ENCODE data around the gene SPOCK1.

SPOCK1 gene

DNA sequence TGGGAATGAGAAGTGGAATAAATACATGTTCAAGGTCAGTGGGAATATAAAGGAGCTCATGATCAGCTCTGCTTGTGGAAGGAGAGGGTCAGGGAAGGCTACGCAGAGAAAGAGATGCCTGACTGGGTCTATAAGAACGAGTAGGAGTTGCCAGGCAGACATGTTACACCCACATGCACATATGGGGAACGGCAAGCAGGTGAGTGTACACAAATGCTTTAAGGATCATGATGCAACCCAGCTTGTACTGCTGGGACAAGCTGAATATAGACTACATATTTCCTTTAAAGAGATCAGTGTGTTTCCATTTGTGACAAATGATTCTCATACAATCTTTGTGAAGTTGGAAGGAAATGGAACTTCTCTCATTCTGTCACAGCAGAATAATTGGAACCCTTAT lies 141.7 kb downstream of the SPOCK1 start:
- ATAC-seq, result no peak
- no peak for DNase-seq

DNA sequence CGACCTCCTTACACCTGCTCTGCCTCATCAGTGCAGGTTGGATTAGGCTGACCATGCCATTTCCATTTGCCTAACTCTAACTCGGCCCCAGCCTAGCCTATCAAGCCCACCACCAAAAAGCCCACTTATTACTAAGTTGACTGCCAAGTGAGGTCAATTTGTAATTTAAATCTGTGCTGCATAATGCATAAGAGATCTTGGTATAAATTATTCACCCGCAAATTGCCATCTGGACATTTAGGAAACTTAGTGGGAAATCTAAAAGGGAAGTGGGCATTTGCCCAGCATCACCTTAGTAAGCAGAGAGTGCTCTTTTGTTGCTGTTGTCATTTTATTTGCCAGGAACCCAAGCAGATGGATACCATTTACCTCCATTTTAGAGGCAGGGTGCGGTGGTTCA lies 143.0 kb downstream of the SPOCK1 start:
- DNase-seq (no peak), ATAC-seq (no peak)

DNA sequence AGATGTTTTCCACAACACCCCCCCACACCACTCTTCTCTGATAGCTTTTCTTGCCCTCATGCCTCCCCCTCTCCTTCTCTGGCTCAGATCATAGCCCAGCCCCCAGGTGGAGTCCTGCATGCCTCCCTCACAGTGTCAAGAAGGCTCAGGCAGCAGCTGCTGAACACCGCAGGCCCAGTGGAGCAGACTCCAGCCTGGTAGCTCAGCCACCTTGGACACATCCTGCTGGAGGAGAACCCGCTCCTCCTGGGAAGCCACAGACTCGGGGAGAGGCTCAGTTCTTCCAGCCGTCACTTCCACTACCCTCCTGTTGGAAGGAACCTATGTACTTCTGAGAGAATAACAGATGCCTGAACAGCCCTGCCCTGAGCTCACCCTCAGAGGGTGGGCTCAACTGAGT lies 143.4 kb downstream of the SPOCK1 start:
- DNase-seq (no peak), ATAC-seq (no peak)

DNA sequence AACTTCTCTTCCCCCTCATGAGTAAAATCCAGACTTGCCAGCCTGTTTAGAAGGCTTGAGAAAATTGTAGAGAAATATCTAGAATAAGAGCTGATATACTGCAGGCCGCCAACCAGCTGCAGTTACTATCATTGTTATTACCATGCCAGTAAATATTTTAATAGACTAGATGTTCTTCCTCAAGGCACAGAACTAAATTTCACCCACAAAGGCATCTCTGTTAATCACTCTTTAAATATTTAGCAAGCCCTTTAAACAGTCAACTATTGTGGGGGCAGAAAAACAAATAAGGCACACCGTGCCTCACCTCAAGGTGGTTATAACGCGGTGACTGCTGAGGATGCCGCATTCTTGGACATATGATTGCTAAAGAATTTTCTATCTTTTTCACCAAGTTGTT lies 147.0 kb downstream of the SPOCK1 start:
- no peak for DNase-seq
- no peak for ATAC-seq

DNA sequence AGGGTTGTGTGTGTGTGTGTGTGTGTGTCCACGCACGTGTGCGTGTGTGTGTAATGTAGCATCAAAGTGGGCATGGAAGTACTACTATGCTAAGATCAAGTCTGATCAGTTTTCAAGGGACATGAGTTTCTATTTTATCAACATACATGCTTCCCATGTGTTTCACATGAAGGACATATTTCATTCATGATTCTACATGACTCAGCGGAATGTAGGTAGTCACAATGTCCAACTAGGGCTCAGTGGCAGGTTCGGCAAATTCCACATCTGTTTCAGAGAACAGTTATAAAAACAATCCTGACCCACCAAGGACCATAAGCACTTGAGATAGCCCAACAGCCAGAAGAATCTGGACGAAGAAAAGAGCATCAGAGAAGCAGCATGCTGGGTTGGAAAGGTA lies 148.3 kb downstream of the SPOCK1 start:
- no peak for ATAC-seq

DNA sequence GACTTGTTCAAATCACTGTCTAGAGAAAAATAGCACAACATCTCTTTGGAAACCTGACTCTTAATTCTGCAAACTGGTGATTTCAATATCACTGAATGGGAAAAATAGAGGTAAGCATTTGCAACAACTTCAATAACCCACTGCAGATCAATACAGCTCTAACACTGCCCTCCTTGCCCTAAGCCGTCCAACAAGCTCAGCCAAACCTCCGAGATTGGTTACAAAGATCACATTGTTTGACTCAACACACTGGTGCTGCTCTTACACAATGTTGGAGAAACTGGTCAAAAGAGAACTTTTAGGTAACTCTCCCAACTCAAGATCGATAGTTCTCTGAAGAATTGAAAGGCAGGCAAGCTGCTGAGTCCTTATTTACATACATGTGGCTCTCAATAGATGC lies 150.4 kb downstream of the SPOCK1 start:
- ATAC-seq (no peak), DNase-seq (no peak)

More for the DNA sequence above, 148.3 kb downstream of the SPOCK1 start:
- no peak for DNase-seq

DNA sequence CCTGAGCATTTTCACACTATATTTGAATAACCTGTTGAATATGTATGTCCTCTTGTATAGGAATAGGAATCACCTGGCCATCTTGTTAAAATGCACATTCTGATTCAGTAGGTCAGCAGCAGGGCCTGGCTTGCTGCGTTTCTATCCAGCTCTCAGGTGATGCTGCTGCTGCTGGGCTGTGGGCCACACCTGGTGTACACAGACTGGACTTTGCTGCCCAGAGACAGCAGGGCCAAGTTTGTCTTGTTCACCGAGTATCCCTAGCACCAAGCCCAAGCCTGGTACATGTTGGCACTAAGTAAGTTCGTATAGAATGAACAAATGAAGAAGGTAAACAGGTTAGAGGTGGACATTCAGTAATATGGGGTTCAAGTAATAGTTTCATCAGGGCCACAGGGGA lies 151.3 kb downstream of the SPOCK1 start:
- DNase-seq (no peak), ATAC-seq (no peak)

DNA sequence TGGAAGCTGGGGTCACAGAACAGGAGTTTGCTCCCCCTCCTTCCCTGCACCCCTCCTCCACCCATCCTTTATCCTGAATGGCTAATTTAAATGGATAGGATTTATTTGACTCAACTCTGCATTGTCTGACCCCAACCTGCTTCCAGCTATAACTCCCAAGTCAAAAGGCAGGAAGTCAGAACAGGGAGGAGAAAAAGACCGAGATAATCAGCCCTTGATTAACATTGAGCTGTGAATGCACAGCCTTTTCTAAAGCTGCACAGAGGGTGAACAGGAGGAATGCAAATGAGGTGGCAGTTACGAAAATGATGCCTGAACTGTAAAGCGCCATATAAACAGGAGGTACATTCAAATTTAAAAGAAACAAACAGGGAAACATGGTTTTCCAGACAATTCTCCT lies 152.8 kb downstream of the SPOCK1 start:
- no peak for DNase-seq
- no peak for ATAC-seq

DNA sequence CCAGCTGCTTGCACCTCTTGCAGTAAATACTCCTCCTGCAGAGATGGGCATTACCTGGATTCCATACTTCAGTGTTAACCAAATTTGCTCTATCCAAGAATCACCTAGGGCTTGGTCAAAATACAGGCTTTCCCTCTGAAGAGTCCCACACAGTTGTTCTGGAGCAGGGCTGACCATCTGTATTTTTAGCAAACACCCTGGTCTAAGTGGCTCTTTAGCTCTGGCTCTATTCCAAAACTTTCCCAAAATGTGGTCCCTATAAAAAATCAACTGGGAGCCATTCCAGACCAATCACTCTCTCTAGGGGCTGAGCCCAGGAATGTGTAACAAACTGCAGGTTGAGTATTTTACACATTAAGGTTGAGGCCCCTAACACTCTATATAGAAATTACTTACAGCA lies 153.7 kb downstream of the SPOCK1 start:
- ATAC-seq, result no peak
- DNase-seq, result no peak

DNA sequence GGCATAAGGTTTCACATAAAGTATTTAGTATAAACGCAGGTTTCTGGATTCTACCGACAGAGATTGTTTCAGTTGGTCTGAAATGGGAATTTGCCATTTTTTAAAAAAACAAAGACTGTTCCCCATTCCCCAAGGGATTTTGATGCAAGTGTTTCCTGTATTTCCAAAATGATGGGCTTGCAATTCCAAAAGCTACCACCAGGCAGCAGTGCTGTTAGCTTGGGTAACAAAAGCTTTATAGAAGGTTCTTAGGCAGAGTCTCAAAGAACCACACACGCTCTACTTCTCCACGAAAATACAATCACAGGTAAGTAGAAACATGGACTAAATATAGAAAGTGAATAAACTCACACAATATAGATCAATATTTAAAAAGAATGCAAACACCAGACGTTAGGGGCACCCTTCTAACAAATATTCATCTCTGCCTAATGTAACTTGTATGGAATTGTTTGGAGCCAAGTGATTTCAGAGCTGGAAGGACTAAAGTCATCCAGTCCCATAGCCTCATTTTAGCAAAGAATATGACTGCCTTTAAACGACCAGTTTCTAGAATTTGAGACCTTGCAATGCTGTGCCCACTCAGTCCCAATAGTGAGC lies 154.3 kb downstream of the SPOCK1 start:
- ATAC-seq (no peak), DNase-seq (peak; percentile 29)

DNA sequence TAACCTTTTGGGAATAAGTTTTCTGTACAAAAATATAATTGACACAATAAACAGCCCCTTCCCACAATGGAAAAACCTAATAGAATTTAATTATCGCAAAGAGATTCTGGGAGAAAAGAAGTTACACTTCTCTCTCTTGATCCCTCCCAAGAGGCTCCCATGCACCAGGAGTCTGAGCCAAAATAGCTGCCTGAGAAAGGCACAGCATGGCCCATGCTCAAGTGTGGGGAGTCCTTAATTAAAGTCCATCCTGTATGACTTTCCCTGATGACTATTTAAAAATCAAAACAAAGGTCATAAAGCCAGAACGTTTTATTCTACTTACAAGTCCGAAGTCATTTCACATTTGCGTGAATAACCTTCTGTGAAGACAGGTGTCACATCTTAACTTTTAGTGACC lies 155.1 kb downstream of the SPOCK1 start:
- DNase-seq (no peak), ATAC-seq (no peak)

DNA sequence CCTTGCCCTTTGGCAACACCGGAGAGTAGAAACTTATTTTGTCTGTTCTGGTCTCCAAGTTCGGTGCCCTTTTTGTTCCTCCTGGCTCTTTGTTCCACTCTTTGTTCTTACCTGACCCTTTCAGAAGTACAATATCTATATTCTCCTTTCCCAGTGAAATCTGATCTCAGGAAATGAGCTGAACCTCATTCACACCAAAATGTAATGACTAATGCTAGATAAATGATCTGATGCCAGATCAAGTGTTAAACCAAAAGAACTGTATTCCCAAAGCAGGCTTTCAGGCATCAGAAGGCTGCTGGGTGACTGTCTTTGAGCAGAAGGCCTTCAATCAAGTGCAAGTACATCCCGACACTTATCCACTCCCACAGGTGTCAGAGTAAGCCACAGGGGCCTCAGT lies 156.4 kb downstream of the SPOCK1 start:
- no peak for ATAC-seq
- no peak for DNase-seq

DNA sequence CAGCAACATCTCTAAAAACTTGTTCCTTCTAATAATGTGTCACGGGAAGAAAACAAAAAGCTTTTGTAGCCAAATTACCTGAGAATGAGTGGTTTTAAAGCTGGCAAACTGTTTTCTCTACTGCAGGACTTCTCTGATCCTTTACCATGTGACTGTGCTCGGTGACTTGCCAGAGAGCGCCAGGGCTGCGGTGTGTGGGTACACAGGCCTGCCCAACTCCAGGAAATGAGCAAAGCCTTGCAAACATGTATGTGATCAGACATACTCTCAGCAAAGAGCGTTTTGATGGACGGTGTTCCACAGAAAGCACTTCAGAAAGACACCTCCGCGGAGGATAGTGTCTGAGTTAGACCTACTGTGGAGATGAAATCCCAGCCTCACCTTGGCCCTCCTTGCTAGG lies 157.3 kb downstream of the SPOCK1 start:
- no peak for DNase-seq
- no peak for ATAC-seq

DNA sequence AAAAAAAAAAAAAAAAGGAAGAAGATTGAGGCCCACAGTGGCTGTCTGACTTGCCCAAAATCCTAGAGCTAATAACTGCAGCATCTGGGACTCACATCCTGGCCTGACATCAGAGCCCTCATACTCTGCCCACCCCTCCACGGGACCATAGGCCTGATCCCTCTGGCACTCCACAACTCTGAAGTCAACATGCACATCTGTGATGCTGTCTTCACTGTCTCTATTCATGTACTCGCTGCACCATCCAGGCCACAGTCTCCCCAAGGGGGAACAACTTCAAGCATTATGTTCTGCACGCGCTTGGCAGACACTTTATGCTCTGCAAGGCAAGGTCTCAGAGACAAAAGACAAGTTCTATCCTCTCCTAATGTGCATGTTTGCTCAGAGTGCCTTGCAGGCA lies 158.2 kb downstream of the SPOCK1 start:
- no peak for DNase-seq
- ATAC-seq, result no peak

DNA sequence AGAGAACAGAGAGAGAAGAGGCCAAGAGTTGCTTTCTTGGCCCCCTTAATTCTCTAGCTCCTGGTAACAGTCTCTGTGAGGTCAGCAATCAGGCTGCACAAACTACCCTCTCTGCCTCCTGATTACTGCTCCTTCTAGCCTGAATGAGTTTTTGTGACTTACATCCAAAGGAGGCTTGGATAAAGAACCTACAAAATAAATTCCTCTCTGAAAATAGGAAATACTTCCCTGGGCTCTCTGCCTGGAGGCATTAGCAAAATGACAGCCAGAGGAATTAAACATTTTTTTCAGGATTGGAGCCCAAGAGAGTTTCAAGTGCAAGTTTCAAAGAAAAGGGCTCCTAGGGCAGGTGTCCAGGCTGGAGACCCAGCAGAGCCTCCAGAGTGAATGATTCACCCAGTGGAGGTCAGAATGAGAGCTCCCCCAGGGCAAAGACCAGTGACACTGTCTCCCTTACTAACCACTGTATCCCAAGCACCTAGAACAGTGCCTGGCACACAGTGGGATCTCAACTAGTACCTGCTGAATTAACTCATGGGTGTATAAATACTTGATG lies 162.5 kb downstream of the SPOCK1 start:
- no peak for ATAC-seq
- DNase-seq, result no peak

DNA sequence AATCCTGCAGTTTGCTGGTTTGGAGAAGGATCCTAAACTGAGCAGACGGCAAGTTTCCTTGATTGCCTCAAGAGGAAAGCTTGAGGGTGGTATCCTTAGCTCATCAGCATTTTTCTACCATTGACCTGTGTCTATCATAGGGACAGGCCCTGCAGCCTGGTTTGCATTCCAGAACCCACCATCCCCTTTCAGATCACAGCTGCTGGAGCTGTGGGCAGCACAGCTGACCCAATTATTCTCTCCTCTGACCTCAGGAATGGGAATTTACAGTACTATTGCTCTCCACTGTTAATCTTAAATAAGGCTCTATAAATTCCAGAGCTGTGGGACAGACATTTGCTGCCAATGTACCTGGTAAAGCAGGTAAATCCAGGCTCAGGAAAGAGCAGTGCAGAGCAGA lies 163.0 kb downstream of the SPOCK1 start:
- ATAC-seq, result no peak
- no peak for DNase-seq

DNA sequence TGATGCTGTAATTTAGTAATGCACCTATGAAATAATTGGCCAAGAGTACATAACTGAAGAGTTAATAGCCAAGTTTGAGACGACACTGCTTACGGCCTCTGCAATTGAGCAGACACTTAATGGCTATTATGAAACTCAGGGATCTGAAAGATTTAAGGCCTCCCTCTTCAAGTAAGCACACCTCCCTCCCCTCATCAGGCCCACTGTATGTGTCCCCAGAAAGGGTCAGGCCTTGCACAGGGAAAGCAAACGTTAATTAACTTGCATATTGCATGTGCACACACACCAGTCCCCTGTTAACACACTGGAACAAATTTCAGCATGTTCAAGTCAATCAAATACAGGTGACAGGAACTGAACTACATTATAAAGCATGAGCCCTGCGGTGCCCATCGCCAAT lies 163.6 kb downstream of the SPOCK1 start:
- DNase-seq, result no peak
- ATAC-seq, result no peak

DNA sequence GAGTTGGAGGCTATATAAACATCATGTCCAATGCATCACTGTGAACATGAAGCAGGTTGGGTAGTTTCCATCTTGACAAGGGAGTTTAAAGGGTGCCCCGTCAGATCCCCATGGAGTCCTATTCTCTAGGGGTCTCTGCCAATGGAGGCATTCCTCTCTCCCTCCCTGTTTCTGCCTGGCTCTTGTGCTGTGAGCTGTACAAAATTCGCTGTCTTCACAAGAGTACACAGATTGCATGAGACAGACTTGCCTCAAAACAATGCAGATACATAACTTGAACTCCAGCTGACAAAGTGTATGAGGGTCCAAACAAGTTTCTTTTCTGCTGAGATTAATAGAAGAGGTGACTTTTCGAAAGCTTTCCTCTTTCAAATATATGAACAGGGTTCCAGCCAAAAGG lies 165.2 kb downstream of the SPOCK1 start:
- no peak for DNase-seq
- no peak for ATAC-seq

DNA sequence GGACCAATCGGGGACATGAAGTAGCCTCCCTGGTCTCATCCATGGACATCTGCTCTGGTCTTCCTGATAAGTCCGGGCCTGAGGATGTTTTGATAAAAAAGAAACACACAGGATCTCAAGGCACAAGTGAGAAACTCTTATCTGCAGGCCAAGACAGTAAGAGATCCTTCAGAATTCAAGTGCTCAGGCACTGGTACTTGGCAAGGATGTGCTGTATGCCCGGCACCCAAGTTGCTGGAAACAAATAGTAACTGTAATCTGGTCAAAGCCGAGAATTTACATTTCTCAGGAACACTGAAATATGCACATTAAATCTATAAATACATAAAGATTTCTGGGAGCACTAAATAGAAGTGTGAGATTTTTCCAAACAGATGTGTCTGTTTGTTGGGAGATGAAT lies 165.7 kb downstream of the SPOCK1 start:
- no peak for ATAC-seq
- no peak for DNase-seq

DNA sequence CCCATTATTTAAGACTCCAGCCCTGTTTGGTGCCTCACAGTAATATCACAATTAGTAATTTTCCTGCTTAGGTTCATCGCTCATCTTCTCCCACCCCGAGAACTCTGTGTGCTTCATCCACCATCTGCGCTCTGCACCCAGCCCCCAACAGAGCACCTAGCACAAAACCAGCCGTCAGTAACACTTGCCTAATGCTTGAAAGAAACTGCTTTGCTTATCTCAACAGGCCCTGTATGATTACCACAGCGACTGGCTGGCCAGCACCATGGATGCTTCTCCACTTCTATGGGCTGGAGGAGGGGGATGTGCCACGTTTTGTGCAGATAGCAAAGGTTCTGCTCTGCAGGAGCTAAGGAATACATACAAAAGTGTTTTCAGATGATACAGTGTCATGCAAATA lies 166.8 kb downstream of the SPOCK1 start:
- ATAC-seq (no peak), DNase-seq (no peak)

DNA sequence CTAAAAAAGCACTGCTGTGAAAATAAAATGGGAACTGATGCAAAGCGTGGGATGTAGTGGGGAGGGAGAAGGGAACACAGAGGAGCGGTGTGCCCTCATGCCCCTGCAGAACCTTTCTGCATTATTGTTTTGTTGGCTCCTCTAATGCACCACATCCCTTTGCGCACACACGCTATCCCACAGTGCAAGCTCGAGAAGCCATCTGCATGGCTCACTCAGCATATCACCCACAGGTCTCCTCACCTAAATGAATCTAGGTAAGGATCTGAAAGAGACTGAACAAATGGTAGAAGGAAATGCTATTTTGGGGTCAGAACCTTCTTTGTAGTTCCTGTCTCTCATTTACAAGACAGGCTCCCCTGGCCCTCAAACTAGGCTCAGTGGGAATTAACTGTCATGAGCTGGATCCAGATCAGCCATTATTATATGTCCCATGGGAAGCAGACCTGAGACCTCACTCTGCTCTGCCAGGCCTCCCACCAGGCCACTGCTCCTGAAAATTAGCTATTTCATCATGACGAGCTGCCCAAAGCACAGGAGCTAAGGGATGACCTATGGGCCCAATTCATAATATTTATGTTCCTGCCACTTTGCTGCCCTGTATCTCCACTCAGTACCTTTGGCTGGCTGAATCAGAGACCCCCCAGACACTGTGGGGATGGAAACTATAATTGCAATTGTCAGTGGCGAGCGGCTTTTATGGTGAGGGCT lies 169.4 kb downstream of the SPOCK1 start:
- ATAC-seq, result no peak
- DNase-seq, result no peak

DNA sequence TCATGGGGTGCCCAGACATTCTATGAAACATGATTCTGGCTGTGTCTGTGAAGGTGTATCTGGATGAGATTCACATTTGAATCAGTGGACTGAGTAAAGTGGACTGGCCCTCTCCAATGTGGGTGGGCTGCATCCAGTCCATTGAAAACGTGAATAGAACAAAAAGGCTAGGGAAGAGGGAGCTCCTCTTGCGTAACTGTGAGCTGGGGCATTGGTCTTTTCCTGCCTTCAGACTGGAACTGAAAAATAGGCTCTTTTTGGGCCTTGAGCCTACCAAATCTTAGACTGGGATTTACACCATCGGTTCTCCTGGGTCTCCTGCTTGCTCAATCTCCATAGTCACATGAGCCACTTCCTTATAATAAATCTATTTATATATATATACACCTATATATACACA lies 170.1 kb downstream of the SPOCK1 start:
- no peak for DNase-seq
- ATAC-seq, result no peak

DNA sequence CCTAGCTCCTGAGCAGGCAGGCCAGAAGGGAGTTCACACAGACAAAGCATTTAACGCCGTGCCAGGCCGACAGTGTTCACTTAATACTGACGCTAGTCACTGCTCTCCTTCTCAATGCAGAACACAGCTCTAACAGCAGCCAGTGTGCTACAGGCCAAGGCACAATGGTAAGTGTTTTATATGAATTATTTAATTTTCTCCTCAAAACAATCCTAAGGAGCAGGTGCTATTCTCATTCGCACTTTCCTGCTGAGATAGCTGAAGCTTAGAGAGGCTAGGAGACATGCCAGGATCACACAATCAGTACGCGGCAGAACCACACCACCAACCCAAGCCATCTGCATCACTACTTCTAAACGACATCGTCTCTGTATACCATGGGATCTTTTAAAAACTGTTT lies 170.7 kb downstream of the SPOCK1 start:
- ATAC-seq (no peak), DNase-seq (no peak)

DNA sequence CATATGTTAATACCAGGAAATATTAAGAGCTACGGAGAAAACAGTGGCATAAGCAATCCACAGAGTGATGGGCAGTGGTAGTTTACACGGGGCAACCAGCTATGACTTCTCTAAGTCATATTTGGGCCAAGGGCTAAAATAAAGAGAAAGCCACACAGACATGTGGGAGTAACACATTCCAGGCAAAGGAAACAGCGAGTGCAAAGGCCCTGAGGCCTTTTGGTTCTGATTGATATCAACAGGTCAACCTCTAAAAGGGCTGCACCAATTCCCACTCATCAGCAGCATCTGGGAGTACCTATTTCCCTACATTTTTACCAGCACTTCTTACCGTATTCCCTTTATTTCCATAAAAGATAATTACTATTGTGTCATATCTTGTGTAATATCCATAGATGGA lies 173.4 kb downstream of the SPOCK1 start:
- DNase-seq, result no peak
- ATAC-seq, result no peak

Data from stimulated activated naive CD8-positive, alpha-beta T cell treated with anti-CD3 and anti-CD28 coated beads, Interleukin-15, Interleukin-2, amounts not matched to agents 100 U/mL and 50 U/mL, for 24 hours (primary cell).